ENCODE measurements around the gene MRPL9. TPM values are rescaled to one million over a fixed set of nuclear protein-coding genes. Genes with fewer than 3 reads are reported as not detected.

Gene MRPL9
- total and polyA plus RNA-seq, 10 donors, result 55.4 to 92.6 (median 68.6) TPM

DNA sequence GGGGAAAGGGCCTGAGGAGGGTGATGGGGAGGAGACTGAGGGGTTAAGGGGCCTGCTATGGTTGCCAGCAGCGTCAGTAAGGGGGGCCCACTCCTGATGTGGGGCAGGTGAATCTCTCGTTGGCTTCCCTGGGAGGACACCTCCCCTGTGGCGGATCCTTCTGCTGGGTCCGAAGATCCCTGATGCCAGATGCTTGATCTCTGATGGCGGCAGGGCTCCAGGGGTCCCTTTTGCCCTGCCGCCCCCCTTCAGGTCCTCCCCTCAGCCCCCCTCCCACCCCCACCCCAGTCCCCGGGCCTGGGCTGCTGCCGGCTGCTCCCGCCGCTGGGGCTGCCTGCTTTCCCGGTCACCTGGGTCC, 46.9 kb downstream of the MRPL9 start:
- no peaks in the 10 kb centered on the region for H3K36me3 ChIP-seq
- no peaks in the 10 kb centered on the region for H3K9me3 ChIP-seq
- intact Hi-C loops (cut with DNase I; ENCODE audit: low total_unique reads), result no loop called here
- H3K27ac ChIP-seq, result no peak overlapping the region
- H3K4me3 ChIP-seq, result peak overlapping the region in 2 of 8 donors; percentile 1 to 6
- 5 to 11% (median 7%) methylated on average over 6 to 11 of the region's 11 CpGs for WGBS, 5 donors
- peaks cover 2 to 81% (median 23%) of the 10 kb centered on the region in 7 donors for H3K27me3 ChIP-seq (replicated peaks in 1 of 7)
- peaks cover 0 to 36% (median 23%) of the 10 kb centered on the region in 6 donors for H3K4me1 ChIP-seq
- no peak for DNase-seq
- TF ChIP-seq, protein P1, sequence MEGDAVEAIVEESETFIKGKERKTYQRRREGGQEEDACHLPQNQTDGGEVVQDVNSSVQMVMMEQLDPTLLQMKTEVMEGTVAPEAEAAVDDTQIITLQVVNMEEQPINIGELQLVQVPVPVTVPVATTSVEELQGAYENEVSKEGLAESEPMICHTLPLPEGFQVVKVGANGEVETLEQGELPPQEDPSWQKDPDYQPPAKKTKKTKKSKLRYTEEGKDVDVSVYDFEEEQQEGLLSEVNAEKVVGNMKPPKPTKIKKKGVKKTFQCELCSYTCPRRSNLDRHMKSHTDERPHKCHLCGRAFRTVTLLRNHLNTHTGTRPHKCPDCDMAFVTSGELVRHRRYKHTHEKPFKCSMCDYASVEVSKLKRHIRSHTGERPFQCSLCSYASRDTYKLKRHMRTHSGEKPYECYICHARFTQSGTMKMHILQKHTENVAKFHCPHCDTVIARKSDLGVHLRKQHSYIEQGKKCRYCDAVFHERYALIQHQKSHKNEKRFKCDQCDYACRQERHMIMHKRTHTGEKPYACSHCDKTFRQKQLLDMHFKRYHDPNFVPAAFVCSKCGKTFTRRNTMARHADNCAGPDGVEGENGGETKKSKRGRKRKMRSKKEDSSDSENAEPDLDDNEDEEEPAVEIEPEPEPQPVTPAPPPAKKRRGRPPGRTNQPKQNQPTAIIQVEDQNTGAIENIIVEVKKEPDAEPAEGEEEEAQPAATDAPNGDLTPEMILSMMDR (IDR thresholded peaks at IDR 0.05 in 8 of 11, conservative IDR thresholded peaks at IDR 0.05 in 3 of 11), result no peak
- TF ChIP-seq POLR2A (IDR thresholded peaks at IDR 0.05) (no peak), POLR2AphosphoS5 (IDR thresholded peaks at IDR 0.05) (no peak)

DNA sequence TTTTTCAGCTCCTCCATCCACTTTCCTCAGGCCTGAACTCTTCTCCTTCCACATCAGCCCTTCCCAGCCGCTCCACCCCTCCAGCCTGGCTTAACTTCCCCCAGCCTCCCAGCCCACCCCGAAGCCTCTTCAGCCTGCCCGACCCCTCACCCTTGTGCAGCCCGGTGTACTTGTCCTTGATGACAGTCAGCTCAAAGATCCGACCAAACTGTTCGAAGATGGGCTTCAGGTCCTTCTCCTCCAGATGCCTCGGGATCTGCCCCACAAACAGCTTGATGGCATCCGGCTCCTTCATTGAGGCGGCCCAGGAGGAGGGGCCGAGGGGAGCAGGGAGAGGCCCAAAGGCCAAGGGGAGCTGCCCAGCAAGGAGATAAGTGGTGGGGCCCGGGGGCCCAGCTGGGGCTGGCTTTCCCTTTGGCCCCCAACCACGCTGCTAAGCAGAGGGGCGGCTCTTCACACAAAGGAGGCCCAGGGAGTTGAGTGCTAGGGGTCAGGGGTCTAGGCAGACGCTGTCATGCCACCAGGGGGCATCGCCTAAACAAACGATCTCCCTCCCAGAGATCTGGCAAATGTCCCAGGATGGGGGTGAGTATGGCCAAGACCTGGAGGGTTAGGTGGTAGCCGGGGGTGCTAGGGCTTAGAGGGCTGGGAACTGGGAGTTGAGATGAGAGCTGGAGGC, 47.4 kb downstream of the MRPL9 start:
- Histone ChIP-seq H3K36me3 (no peaks in the 10 kb centered on the region), H3K4me1 (peaks cover 0 to 31% (median 19%) of the 10 kb centered on the region in 6 donors), H3K27ac (no peak overlapping the region), H3K9me3 (no peaks in the 10 kb centered on the region), H3K27me3 (replicated peaks in 1 of 7) (peaks cover 2 to 83% (median 23%) of the 10 kb centered on the region in 7 donors), H3K4me3 (no peak overlapping the region)
- intact Hi-C loops (cut with DNase I; ENCODE audit: low total_unique reads), result no loop called here
- no peak for DNase-seq
- TF ChIP-seq POLR2AphosphoS5 (IDR thresholded peaks at IDR 0.05) (no peak), POLR2A (IDR thresholded peaks at IDR 0.05) (no peak)
- TF ChIP-seq, protein P1 (IDR thresholded peaks at IDR 0.05 in 8 of 11, conservative IDR thresholded peaks at IDR 0.05 in 3 of 11), result no peak
- WGBS, 5 donors, result 35 to 46% (median 42%) methylated on average over 17 of the region's 17 CpGs

DNA sequence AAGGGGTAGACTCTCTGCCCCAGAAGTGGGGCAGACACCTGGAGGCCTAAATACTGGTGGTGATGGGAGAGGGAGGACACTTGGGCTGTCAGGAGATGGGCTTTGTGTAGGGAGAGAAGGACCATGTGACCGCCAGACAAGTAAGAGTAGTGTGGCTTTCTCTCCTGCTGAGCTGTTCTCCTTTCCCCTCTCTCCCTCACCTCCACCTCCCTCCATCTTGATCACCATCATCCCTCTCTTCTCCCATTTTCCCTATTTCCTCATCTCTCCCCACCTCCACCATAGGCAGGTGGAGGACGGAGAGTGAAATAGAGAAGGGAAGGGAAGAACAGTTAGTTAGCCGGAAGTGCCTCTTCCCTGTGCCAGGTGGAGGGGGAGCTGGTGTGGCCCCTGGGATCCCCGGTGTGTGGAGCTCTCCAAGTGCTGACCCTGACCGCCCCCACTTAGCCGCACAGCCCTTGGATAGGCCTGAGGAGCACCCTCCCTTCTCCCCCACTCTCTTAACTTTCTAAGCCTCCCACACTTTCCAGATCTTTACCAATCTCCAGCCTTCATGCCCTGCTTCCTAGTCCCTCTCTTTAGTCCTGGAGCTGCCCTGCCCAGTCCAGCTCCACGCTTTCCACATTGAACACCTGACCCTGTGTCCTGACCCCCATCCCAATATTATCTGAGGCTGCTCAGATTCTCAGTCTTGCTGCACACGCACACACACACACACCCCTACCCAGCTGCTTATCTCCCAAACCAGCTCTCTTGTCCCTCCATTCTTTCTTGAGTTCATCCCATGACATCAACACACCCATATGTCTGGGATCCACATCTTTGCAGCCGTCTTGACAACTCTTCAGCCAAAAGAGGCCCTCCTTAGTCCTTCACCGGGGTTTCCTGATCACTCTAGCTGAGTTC, 48.2 kb downstream of the MRPL9 start:
- no peak overlapping the region for H3K4me3 ChIP-seq
- no peak for TF ChIP-seq POLR2A (IDR thresholded peaks at IDR 0.05)
- TF ChIP-seq POLR2AphosphoS5 (IDR thresholded peaks at IDR 0.05), result no peak
- TF ChIP-seq, protein P1 (IDR thresholded peaks at IDR 0.05 in 8 of 11, conservative IDR thresholded peaks at IDR 0.05 in 3 of 11), result no peak
- no peak for DNase-seq
- no peaks in the 10 kb centered on the region for H3K36me3 ChIP-seq
- peaks cover 2 to 83% (median 23%) of the 10 kb centered on the region in 7 donors for H3K27me3 ChIP-seq (replicated peaks in 1 of 7)
- no peaks in the 10 kb centered on the region for H3K9me3 ChIP-seq
- 60 to 70% (median 64%) methylated on average over 10 of the region's 10 CpGs for WGBS, 5 donors
- H3K27ac ChIP-seq, result no peak overlapping the region
- peaks cover 0 to 23% (median 11%) of the 10 kb centered on the region in 6 donors for H3K4me1 ChIP-seq
- intact Hi-C loops (cut with DNase I; ENCODE audit: low total_unique reads), result no loop called here

DNA sequence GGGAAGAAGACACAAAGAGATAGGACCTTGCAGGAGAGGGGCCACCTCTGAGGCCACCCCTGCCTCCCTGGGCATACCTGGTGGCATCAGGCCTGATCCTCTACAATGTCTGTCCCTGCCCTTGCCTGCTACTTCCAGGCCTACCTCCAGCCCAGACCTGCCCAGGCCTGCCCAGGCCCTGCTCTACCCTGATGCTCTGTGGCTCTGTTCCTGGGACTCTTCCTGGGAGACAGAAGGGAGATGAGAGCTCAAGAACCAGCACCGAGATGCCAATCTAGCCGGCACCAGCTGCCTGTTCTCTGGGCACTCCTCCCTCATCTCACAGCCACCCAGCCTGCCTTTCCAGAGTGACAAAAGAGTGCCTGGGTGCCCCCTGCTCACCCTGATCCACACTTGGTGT, 49.4 kb downstream of the MRPL9 start:
- no peak for DNase-seq
- no peak overlapping the region for H3K4me3 ChIP-seq
- H3K27me3 ChIP-seq (replicated peaks in 1 of 7), result peaks cover 2 to 74% (median 23%) of the 10 kb centered on the region in 7 donors
- H3K4me1 ChIP-seq, result peaks cover 0 to 17% (median 10%) of the 10 kb centered on the region in 6 donors
- 79 to 100% (median 90%) methylated on average over 2 of the region's 2 CpGs; no CpG with 5 or more reads in 1 of the 5 donors for WGBS, 5 donors
- no peaks in the 10 kb centered on the region for H3K36me3 ChIP-seq
- TF ChIP-seq POLR2AphosphoS5 (IDR thresholded peaks at IDR 0.05) (no peak), POLR2A (IDR thresholded peaks at IDR 0.05) (no peak)
- TF ChIP-seq, protein P1 (IDR thresholded peaks at IDR 0.05 in 8 of 11, conservative IDR thresholded peaks at IDR 0.05 in 3 of 11), result no peak
- intact Hi-C loops (cut with DNase I; ENCODE audit: low total_unique reads), result no loop called here
- H3K9me3 ChIP-seq, result no peaks in the 10 kb centered on the region
- H3K27ac ChIP-seq, result no peak overlapping the region
